ENCODE data around the gene MFAP4.

GRCh38 chr17:19415311-19415710, 28.3 kb upstream of the MFAP4 start:
- no peak for TF ChIP-seq CTCF (IDR thresholded peaks at IDR 0.05; ENCODE audit: low read length)
- TF ChIP-seq EZH2 (optimal IDR thresholded peaks at IDR 0.05; ENCODE audit: low read depth, low read length) = no peak
